ENCODE results near the gene CYB561D1.

CYB561D1 gene

GRCh38 chr1:109548321-109549267 is 54.7 kb downstream of the CYB561D1 start, which contains the start of gene GNAI3:
TSS of gene GNAI3 (plus strand) at chr1:109548615. CDS start at chr1:109548721, 106 bp downstream.
- peak; percentile 89 for DNase-seq
